ENCODE measurements around the gene CCL27. TPM values are rescaled to one million over a fixed set of nuclear protein-coding genes. Genes with fewer than 3 reads are reported as not detected.

CCL27 gene
- total RNA-seq, result under 1 TPM; 0.29 to 0.44 TPM

- ChIA-PET CTCF (interaction anchor here (1.6 kb wide), 1 partner anchor 16 kb away, joined by 5 read pairs; the partner anchor contains the start of gene GALT), POLR2A (no interaction called here)
These were observed at the start of gene CCL27 for GRCh38 chr9:34662526-34663302. CCL27 (minus strand) TSS chr9:34662657; CDS start chr9:34662633, 24 bp downstream.

- ChIA-PET POLR2A (no interaction called here), CTCF (interaction anchor here (1.2 kb wide), 1 partner anchor 10 kb away, joined by 3 read pairs; no protein-coding TSS in a partner anchor)
These were observed 49.7 kb upstream of the CCL27 start for GRCh38 chr9:34712140-34712539.

GRCh38 chr9:34710023-34710422 lies 47.6 kb upstream of the CCL27 start, which contains the start of gene CCL21:
CCL21 (minus strand) TSS chr9:34710136; CDS start chr9:34710066, 70 bp downstream.
- POLR2A ChIA-PET, result no interaction called here
- CTCF ChIA-PET, result interaction anchor here (1.2 kb wide), 1 partner anchor 9 kb away, joined by 4 read pairs; no protein-coding TSS in a partner anchor

- POLR2A ChIA-PET, result no interaction called here
- CTCF ChIA-PET, result interaction anchor here (1.2 kb wide), 1 partner anchor 8 kb away, joined by 4 read pairs; no protein-coding TSS in a partner anchor
These were observed 46.9 kb upstream of the CCL27 start for GRCh38 chr9:34709196-34709978.

GRCh38 chr9:34707130-34707529 lies 44.7 kb upstream of the CCL27 start:
- ChIA-PET POLR2A (no interaction called here), CTCF (no interaction called here)

GRCh38 chr9:34701769-34702736 lies 39.6 kb upstream of the CCL27 start:
- ChIA-PET POLR2A (interaction anchor here (0.5 kb wide), 1 partner anchor 740 kb away, joined by 4 read pairs; no protein-coding TSS in a partner anchor), CTCF (interaction anchor here (0.5 to 1.6 kb wide), 30 partner anchors 8 to 368 kb away, joined by 3 to 10 read pairs (median 3); partner anchors contain the start of genes CCL19, CCL21, DCTN3 and GALT)

- ChIA-PET POLR2A (no interaction called here), CTCF (interaction anchor here (0.7 to 1.6 kb wide), 13 partner anchors 9 to 351 kb away, joined by 3 to 8 read pairs (median 4); partner anchors contain the start of genes CCL19, CCL21 and GALT)
These were observed 38.7 kb upstream of the CCL27 start for GRCh38 chr9:34701023-34701768.

- POLR2A ChIA-PET, result no interaction called here
- CTCF ChIA-PET, result no interaction called here
These were observed 32.4 kb upstream of the CCL27 start for GRCh38 chr9:34694811-34695210.

GRCh38 chr9:34693560-34693959 lies 31.1 kb upstream of the CCL27 start:
- ChIA-PET POLR2A (interaction anchor here (0.7 kb wide), 1 partner anchor 972 kb away, joined by 5 read pairs; the partner anchor contains the start of gene ARHGEF39), CTCF (interaction anchor here (1.4 kb wide), 1 partner anchor 9 kb away, joined by 5 read pairs; no protein-coding TSS in a partner anchor)

GRCh38 chr9:34691936-34692315 lies 29.5 kb upstream of the CCL27 start:
- POLR2A ChIA-PET, result no interaction called here
- CTCF ChIA-PET, result interaction anchor here (1.1 to 2.8 kb wide), 3 partner anchors 9 to 17 kb away, joined by 3 to 8 read pairs (median 4); no protein-coding TSS in a partner anchor

GRCh38 chr9:34690983-34691935 lies 28.8 kb upstream of the CCL27 start, which contains the start of gene CCL19:
CCL19 (minus strand) TSS chr9:34691276; CDS start chr9:34691139, 137 bp downstream.
- CTCF ChIA-PET, result interaction anchor here (1.8 to 2.8 kb wide), 2 partner anchors 10 to 16 kb away, joined by 4 to 8 read pairs; no protein-coding TSS in a partner anchor
- POLR2A ChIA-PET, result no interaction called here

GRCh38 chr9:34689512-34689911 lies 27.1 kb upstream of the CCL27 start:
- POLR2A ChIA-PET, result no interaction called here
- CTCF ChIA-PET, result interaction anchor here (0.9 kb wide), 1 partner anchor 13 kb away, joined by 3 read pairs; no protein-coding TSS in a partner anchor

- ChIA-PET CTCF (interaction anchor here (0.9 kb wide), 1 partner anchor 13 kb away, joined by 3 read pairs; no protein-coding TSS in a partner anchor), POLR2A (no interaction called here)
These were observed 26.6 kb upstream of the CCL27 start for GRCh38 chr9:34689116-34689470.

GRCh38 chr9:34688329-34689115 lies 26.1 kb upstream of the CCL27 start:
- ChIA-PET CTCF (interaction anchor here (0.9 kb wide), 1 partner anchor 14 kb away, joined by 3 read pairs; no protein-coding TSS in a partner anchor), POLR2A (no interaction called here)

GRCh38 chr9:34687276-34688030 lies 25.0 kb upstream of the CCL27 start:
- ChIA-PET POLR2A (no interaction called here), CTCF (no interaction called here)

Data from activated CD8-positive, alpha-beta memory T cell treated with anti-CD3 and anti-CD28 coated beads for 36 hours (primary cell).